OCI-LY3 (cell line): ENCODE data around the gene EHF.

Experiments used
- H2AFZ ChIP-seq: fragments of 200-600, 300-600 bp; shearing (Covaris generic); 2 replicates; pipeline ENCODE4 v1.6.0; 2014; ENCODE audit warnings: antibody characterized with exemption, low read depth, low read length
- H3K27ac ChIP-seq: fragments of 200-600, 300-600 bp; sonication (generic); 2 replicates; pipeline ENCODE4 v1.5.1; 2014; ENCODE audit warnings: mild to moderate bottlenecking, low read length, moderate library complexity, mixed read lengths
- H3K27me3 ChIP-seq: fragments of 200-600, 300-600 bp; sonication (generic); 2 replicates; pipeline ENCODE4 v1.6.1; 2014; ENCODE audit warnings: low read depth, low read length, mixed read lengths
- H3K36me3 ChIP-seq: fragments of 200-600, 300-600 bp; sonication (generic); replicated peaks from 2 replicates; pipeline ENCODE3; 2014; ENCODE audit warnings: low read depth, low read length, mixed read lengths
- H3K4me1 ChIP-seq: fragments of 300-600, 200-600 bp; sonication (generic); 2 replicates; pipeline ENCODE4 v1.6.1; 2014; ENCODE audit warnings: low read length, mixed read lengths
- H3K4me2 ChIP-seq: fragments of 200-600, 300-600 bp; sonication (generic); 2 replicates; pipeline ENCODE4 v1.6.1; 2014; ENCODE audit warnings: low read length, mixed read lengths
- H3K4me3 ChIP-seq: fragments of 300-600, 200-600 bp; sonication (generic); 2 replicates; pipeline ENCODE4 v1.5.1; 2014; ENCODE audit warnings: antibody characterized with exemption, mild to moderate bottlenecking, low read length, moderate library complexity
- H3K79me2 ChIP-seq: fragments of 300-600, 200-600 bp; shearing (Covaris generic); 2 replicates; pipeline ENCODE4 v1.6.1; 2014; ENCODE audit warnings: mild to moderate bottlenecking, low read length, mixed read lengths
- H3K9ac ChIP-seq: fragments of 300-600, 200-600 bp; shearing (Covaris generic); 2 replicates; pipeline ENCODE4 v1.6.0; 2014; ENCODE audit warnings: mild to moderate bottlenecking, low read length, moderate library complexity
- H3K9me3 ChIP-seq: fragments of 200-600, 300-600 bp; shearing (Covaris generic); 2 replicates; pipeline ENCODE4 v1.6.1; 2014; ENCODE audit warnings: low read length, mixed read lengths; ENCODE audit not compliant: insufficient read depth
- H4K20me1 ChIP-seq: fragments of 200-600, 300-600 bp; sonication (generic); 2 replicates; pipeline ENCODE4 v1.6.1; 2016; ENCODE audit warnings: low read length, mixed read lengths; ENCODE audit not compliant: insufficient read depth
- EZH2phosphoT487 ChIP-seq: fragments of 200-600 bp; shearing (Covaris generic); IDR thresholded peaks from 2 replicates; pipeline ENCODE4 v1.6.1; 2018; ENCODE audit warnings: antibody characterized with exemption, mixed run types, low read depth
- TF ChIP-seq, protein P1 (sequence below): fragments of 200-600, 300-600 bp; sonication (generic); IDR thresholded peaks from 2 replicates; pipeline ENCODE4 v1.5.1; 2014; ENCODE audit warnings: antibody characterized with exemption, low read length, low read depth

The EHF gene

DNA sequence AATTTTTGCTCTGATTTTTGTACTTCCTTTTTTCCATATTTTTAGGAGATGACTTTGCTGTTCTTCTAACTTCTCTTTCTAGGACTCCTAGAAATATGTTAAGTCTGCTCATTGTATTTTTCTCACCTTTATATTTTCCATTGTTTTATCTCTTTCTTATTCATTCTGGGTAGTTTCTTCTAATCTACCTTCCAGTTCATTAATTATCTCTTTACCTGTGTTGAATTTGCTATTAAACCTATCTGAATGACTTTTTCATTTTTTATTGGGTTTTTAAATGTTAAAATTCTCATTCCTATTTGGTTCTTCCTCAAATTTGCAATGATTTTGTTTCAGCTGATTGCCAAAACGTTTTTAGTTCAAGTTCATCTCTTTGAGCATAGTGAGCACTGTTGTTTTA is 27.8 kb upstream of the EHF start:
- H3K36me3 ChIP-seq, result peaks cover 5% of the 10 kb centered on the region
- no peaks in the 10 kb centered on the region for H3K4me1 ChIP-seq
- H3K9ac ChIP-seq, result no peak overlapping the region
- TF ChIP-seq EZH2phosphoT487, result no peak
- TF ChIP-seq, protein P1, sequence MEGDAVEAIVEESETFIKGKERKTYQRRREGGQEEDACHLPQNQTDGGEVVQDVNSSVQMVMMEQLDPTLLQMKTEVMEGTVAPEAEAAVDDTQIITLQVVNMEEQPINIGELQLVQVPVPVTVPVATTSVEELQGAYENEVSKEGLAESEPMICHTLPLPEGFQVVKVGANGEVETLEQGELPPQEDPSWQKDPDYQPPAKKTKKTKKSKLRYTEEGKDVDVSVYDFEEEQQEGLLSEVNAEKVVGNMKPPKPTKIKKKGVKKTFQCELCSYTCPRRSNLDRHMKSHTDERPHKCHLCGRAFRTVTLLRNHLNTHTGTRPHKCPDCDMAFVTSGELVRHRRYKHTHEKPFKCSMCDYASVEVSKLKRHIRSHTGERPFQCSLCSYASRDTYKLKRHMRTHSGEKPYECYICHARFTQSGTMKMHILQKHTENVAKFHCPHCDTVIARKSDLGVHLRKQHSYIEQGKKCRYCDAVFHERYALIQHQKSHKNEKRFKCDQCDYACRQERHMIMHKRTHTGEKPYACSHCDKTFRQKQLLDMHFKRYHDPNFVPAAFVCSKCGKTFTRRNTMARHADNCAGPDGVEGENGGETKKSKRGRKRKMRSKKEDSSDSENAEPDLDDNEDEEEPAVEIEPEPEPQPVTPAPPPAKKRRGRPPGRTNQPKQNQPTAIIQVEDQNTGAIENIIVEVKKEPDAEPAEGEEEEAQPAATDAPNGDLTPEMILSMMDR, result no peak
- no peak overlapping the region for H3K4me2 ChIP-seq
- no peak overlapping the region for H3K4me3 ChIP-seq
- no peaks in the 10 kb centered on the region; the same call in 1 of the 2 replicates for H3K27me3 ChIP-seq
- peaks cover 16% of the 10 kb centered on the region; the same call in 1 of the 2 replicates for H3K9me3 ChIP-seq
- H3K79me2 ChIP-seq, result no peaks in the 10 kb centered on the region
- no peak overlapping the region for H3K27ac ChIP-seq
- no peaks in the 10 kb centered on the region for H4K20me1 ChIP-seq
- no peak overlapping the region for H2AFZ ChIP-seq

DNA sequence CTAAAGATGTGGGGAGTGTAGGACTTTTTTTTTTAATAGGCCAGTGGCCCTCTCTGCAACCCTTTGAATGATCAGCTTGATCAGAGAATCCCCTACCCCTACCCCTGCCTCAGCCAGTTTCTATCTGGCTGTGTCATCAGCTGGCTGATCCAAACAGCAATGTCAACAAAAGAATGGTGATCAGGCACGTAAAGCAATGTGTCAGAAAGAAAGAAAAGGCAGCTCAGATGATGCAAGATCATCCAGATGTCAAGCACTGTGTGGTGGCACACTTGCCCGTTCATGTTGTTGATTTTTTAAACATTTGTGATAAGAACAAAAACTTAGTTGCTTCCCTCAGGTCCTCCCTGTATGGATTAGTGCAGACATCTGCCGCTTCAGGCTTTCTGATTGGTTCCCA is 26.3 kb upstream of the EHF start:
- Histone ChIP-seq H3K4me1 (peaks cover 7% of the 10 kb centered on the region), H3K27ac (no peak overlapping the region), H3K9ac (no peak overlapping the region), H4K20me1 (no peaks in the 10 kb centered on the region), H3K4me3 (no peak overlapping the region), H3K4me2 (no peak overlapping the region), H2AFZ (no peak overlapping the region), H3K79me2 (no peaks in the 10 kb centered on the region), H3K36me3 (peaks cover 5% of the 10 kb centered on the region), H3K27me3 (no peaks in the 10 kb centered on the region; the same call in 1 of the 2 replicates), H3K9me3 (peaks cover 16% of the 10 kb centered on the region; the same call in 1 of the 2 replicates)
- TF ChIP-seq, protein P1, result no peak
- no peak for TF ChIP-seq EZH2phosphoT487

DNA sequence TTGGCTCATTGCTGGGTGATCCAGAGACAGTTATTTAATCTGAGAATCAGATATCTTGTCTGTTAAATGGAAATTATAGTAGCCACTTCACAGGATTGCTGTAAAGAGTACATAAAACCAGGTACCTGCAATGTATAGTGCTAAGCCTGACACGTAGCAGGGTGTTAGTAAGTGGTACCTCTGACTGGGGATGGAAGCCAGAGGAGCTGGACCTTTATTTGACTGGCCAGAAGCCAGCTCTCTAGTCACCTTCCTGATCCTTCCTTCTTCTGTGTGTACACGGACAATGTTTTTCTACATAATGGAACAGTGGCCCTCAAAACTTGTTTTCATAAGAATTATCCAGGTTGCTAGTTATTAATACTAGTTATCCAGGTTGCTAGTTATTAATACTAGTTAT is 25.5 kb upstream of the EHF start:
- H3K27ac ChIP-seq, result no peak overlapping the region
- no peaks in the 10 kb centered on the region for H4K20me1 ChIP-seq
- H3K4me2 ChIP-seq, result no peak overlapping the region
- TF ChIP-seq EZH2phosphoT487, result no peak
- TF ChIP-seq, protein P1, result no peak
- no peaks in the 10 kb centered on the region; the same call in 1 of the 2 replicates for H3K27me3 ChIP-seq
- no peaks in the 10 kb centered on the region for H3K79me2 ChIP-seq
- H3K9me3 ChIP-seq, result peaks cover 16% of the 10 kb centered on the region; the same call in 1 of the 2 replicates
- no peak overlapping the region for H3K9ac ChIP-seq
- H3K36me3 ChIP-seq, result peaks cover 5% of the 10 kb centered on the region
- no peak overlapping the region for H3K4me3 ChIP-seq
- peaks cover 14% of the 10 kb centered on the region for H3K4me1 ChIP-seq
- H2AFZ ChIP-seq, result no peak overlapping the region

DNA sequence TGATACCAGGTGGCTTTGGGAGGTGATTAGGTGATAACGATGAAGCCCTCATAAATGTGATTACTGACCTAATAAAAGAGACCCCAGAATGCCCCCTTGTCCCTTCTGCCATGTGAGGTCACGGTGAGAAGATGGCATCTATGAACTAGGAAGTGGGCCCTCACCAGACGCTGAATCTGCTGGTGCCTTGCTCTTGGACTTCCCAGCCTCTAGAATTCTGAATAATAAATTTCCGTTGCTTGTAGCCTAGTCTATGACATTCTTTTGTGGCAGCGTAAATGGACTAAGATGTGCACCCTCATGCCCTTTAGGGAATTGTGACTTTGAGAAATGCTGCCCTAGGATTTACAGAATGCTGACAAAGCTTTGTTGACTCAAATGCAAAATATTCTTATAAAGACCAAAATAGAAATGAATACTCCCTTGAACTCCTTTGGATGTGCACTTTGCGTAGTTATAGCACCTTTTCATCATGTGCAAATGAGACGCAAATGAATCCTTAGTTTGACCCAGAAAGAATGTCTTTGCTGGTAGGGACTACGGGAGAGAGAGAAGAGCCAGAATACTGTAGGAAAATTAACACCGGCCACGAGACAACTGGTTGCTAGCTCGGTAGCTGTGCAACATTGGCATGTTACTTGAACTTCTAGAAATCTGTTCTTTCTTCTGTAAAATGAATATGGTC is 24.8 kb upstream of the EHF start:
- Histone ChIP-seq H3K9ac (no peak overlapping the region), H3K9me3 (peaks cover 16% of the 10 kb centered on the region; the same call in 1 of the 2 replicates), H3K4me3 (no peak overlapping the region), H3K4me2 (no peak overlapping the region), H4K20me1 (no peaks in the 10 kb centered on the region), H3K27me3 (no peaks in the 10 kb centered on the region; the same call in 1 of the 2 replicates), H3K36me3 (peaks cover 5% of the 10 kb centered on the region), H3K4me1 (peaks cover 21% of the 10 kb centered on the region), H3K27ac (no peak overlapping the region), H2AFZ (no peak overlapping the region), H3K79me2 (no peaks in the 10 kb centered on the region)
- TF ChIP-seq, protein P1, result no peak
- no peak for TF ChIP-seq EZH2phosphoT487
